Heart right ventricle (tissue), 16 donors: ENCODE results near the gene PAH. TPM values are rescaled to one million over a fixed set of nuclear protein-coding genes. Genes with fewer than 3 reads are reported as not detected.

Experiments
- ATAC-seq, 8 donors: fragments of 200-7000 bp; cut with Tn5 transposase; one replicate each; pipeline ENCODE4 v1.9.1; 2020; ENCODE audit warnings: mild to moderate bottlenecking in 8 of 8, moderate library complexity in 8 of 8, moderate number of reproducible peaks in 1 of 8
- DNase-seq, 2 donors: peaks; one replicate each; pipeline ENCODE4 v3.0.0-alpha.2; 2020
- H3K27ac ChIP-seq, 10 donors: fragments of 200-600 bp; sonication (generic) in 2 of 10; one replicate each; pipeline versions ENCODE4 v1.5.0 to v1.8.0; 2020 to 2022; ENCODE audit warnings: mild to moderate bottlenecking in 3 of 10
- H3K27me3 ChIP-seq, 7 donors: fragments of 200-600 bp; one replicate each; pipeline ENCODE4 v1.8.0; 2021 to 2022; ENCODE audit warnings: mild to moderate bottlenecking in 2 of 7
- H3K36me3 ChIP-seq, 9 donors: fragments of 200-600 bp; sonication (generic) in 1 of 9; one replicate each; pipeline versions ENCODE4 v1.5.0 to v1.8.0; 2020 to 2022; ENCODE audit warnings: mild to moderate bottlenecking in 2 of 9
- H3K4me1 ChIP-seq, 9 donors: fragments of 200-600 bp; sonication (generic) in 1 of 9; one replicate each; pipeline versions ENCODE4 v1.5.0 to v1.8.0; 2020 to 2022; ENCODE audit warnings: mild to moderate bottlenecking in 4 of 9
- H3K4me3 ChIP-seq, 10 donors: fragments of 200-600 bp; sonication (generic) in 2 of 10; one replicate each; pipeline versions ENCODE4 v1.5.0 to v1.8.0; 2020 to 2022; ENCODE audit warnings: mild to moderate bottlenecking in 7 of 10, moderate library complexity in 2 of 10
- H3K9me3 ChIP-seq, 11 donors: fragments of 200-600 bp in 10 of 11; sonication (generic) in 2 of 11; one replicate each; pipeline versions ENCODE4 v1.5.0 to v1.8.0; 2013 to 2022; ENCODE audit warnings: mild to moderate bottlenecking in 2 of 11, control low read depth in 1 of 11, moderate library complexity in 1 of 11
- WGBS, 2 donors: extraction: QIAGEN DNeasy Blood & Tissue Kit; methylation state at CpG; one replicate each; pipeline ENCODE4 v1.1.7; 2013; ENCODE audit warnings: inconsistent platforms in 1 of 2; 5-methylcytosine and 5-hydroxymethylcytosine counted together
- intact Hi-C, 10 donors: fragments of 100-400 bp; cut with DNase I; formaldehyde crosslinking; loops; one replicate each; pipeline versions ENCODE4 v1.11.1 to v1.14.2; 2022
- polyA plus RNA-seq, 2 donors: library from polyadenylated mRNA; stranded (reverse); fragments of 200-250 nt; gene quantifications; one replicate each; pipeline ENCODE4 v1.2.3, GENCODE V29; 2013
- total RNA-seq, 10 donors: library from RNA; stranded (reverse); fragmentation: NEBNext Ultra II Directional in 3 of 10; extraction: Animal tissue kit (Norgen Biotek cat#: 25700) in 3 of 10; gene quantifications; one replicate each; pipeline versions ENCODE4 v1.2.1 to v1.2.4, GENCODE V29; 2021 to 2023
- TF ChIP-seq, protein P1 (sequence below), 9 donors: fragments of 200-600 bp; sonication (generic) in 2 of 9; IDR thresholded peaks; one replicate each; pipeline versions ENCODE4 v1.5.0 to v1.8.0; 2021 to 2022; ENCODE audit warnings: antibody characterized with exemption in 9 of 9, mild to moderate bottlenecking in 5 of 9, moderate library complexity in 1 of 9
- donor health status: Arrhythmogenic right ventricular cardiomyopathy.
- donor health status: ischemic (EF 13 %, LVEDD 7.1; RV severe dilation, severe dysfunction).
- donor health status: healthy with polysubstance abuse.
- donor health status: DM: no; HTN: yes; CAD: no.
- donor health status: DM: no; HTN: no; CAD: no.
- donor health status: ischemic (EF 25% LVEDD 6.9; RV normal size, moderate dysfunction).
- donor health status: ischemic (EF 25% LVEDD 5.7; RV mildly dilated, moderate dysfunction).
- donor health status: healthy.
- donor health status: DM: yes; HTN: yes; CAD: no.
- donor health status: Ischemic cardiomyopathy.
- donor health status: ischemic (EF 35%, LVEDD 5.7; RV mildly dilated, moderate dysfunction).
- donor health status: nonischemic (EF 11% LVEDD 7.7; RV severe dilation, severe dysfunction).
- donor health status: DM: yes; HTN: yes; CAD: no.
- donor health status: PGD.
- donor health status: ischemic (EF 29% LVEDD 5.4; RV normal size, mild dysfunction).
- donor health status: nonischemic (EF 23%, LVEDD 6.1; RV moderate dilation, normal function).

The PAH gene
- total and polyA plus RNA-seq, 12 donors = not detected

DNA sequence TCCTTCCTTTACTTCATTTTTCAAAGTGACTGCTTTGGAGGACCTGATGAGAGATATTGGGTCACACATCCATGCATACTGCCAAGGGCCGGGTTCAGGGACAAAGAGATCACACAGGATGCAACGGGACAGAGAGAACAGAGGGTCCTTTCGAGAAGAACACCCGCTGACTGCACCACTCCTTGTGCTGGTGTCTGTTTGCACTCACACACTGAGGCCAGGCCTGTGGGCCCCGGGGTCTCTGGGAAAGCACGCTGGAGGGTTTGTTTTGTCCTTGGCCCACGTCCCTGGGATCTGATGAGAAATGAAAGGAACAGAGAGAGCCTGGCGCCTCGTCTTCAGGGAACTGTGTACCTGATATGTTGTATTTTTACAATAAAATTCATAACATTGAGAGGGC lies 42.2 kb downstream of the PAH start:
- no peak for DNase-seq
- Histone ChIP-seq H3K27me3 (peaks cover 0 to 4% (median 3%) of the 10 kb centered on the region in 7 donors), H3K4me1 (peaks cover 0 to 6% (median 0%) of the 10 kb centered on the region in 9 donors), H3K9me3 (no peaks in the 10 kb centered on the region), H3K27ac (no peak overlapping the region), H3K36me3 (no peaks in the 10 kb centered on the region), H3K4me3 (no peak overlapping the region)
- intact Hi-C loops = no loop called here
- TF ChIP-seq, protein P1, sequence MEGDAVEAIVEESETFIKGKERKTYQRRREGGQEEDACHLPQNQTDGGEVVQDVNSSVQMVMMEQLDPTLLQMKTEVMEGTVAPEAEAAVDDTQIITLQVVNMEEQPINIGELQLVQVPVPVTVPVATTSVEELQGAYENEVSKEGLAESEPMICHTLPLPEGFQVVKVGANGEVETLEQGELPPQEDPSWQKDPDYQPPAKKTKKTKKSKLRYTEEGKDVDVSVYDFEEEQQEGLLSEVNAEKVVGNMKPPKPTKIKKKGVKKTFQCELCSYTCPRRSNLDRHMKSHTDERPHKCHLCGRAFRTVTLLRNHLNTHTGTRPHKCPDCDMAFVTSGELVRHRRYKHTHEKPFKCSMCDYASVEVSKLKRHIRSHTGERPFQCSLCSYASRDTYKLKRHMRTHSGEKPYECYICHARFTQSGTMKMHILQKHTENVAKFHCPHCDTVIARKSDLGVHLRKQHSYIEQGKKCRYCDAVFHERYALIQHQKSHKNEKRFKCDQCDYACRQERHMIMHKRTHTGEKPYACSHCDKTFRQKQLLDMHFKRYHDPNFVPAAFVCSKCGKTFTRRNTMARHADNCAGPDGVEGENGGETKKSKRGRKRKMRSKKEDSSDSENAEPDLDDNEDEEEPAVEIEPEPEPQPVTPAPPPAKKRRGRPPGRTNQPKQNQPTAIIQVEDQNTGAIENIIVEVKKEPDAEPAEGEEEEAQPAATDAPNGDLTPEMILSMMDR (IDR thresholded peaks at IDR 0.05) = no peak
- peak in 1 of 8 donors; percentile 84 for ATAC-seq
- 53 to 55% methylated on average over 9 of the region's 9 CpGs for WGBS, 2 donors

DNA sequence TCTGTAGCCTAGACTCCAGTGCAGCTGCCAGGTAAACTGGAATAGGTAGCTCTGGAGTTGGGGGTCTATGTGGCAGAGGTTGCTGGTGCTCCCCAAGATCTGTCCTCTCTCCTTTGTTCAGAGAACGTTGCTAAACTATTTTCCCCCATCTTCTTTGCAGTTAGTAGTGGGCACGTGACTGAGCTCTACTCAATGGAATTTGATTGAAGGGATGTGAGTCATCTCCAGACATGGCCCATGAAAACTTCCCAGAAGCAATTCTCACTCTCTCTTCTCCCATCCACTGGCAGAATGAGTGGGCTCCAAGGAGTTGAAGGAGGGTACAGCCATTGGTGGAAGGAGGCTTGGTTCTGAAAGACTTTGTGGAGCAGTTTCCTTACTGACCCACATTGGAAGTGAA lies 44.0 kb downstream of the PAH start:
- Histone ChIP-seq H3K27me3 (no peaks in the 10 kb centered on the region), H3K27ac (no peak overlapping the region), H3K4me1 (peaks cover 0 to 6% (median 0%) of the 10 kb centered on the region in 9 donors), H3K36me3 (no peaks in the 10 kb centered on the region), H3K9me3 (no peaks in the 10 kb centered on the region), H3K4me3 (no peak overlapping the region)
- ATAC-seq = no peak
- 77 to 81% methylated on average over 2 of the region's 2 CpGs for WGBS, 2 donors
- intact Hi-C loops = no loop called here
- TF ChIP-seq, protein P1 (IDR thresholded peaks at IDR 0.05) = no peak
- no peak for DNase-seq

DNA sequence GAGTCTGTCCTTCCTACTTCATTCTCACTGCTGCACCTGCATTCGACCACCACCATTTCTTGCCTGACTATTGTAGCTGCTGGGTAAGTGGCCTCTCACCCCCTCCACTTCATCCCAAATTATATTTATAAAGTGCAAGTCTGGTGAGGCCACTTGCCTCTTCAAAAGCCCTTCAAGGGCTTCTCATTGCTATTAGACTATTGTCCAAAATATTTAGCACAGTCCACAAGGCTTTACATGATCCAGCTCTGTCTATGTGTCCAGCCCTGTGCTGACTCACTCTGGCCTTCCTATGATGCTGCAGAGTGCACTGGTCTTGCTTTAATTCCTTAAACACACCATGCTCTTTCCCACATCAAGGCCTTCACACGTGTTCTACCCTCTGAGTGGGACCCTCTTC lies 46.0 kb downstream of the PAH start:
- H3K4me1 ChIP-seq = peaks cover 0 to 6% (median 0%) of the 10 kb centered on the region in 9 donors
- TF ChIP-seq, protein P1 (IDR thresholded peaks at IDR 0.05) = no peak
- H3K36me3 ChIP-seq = no peaks in the 10 kb centered on the region
- ATAC-seq (no peak), DNase-seq (no peak)
- H3K27me3 ChIP-seq = no peaks in the 10 kb centered on the region
- WGBS, 2 donors = 55 to 63% methylated on average over 2 of the region's 2 CpGs
- no peak overlapping the region for H3K27ac ChIP-seq
- intact Hi-C loops = no loop called here
- H3K4me3 ChIP-seq = no peak overlapping the region
- H3K9me3 ChIP-seq = no peaks in the 10 kb centered on the region

DNA sequence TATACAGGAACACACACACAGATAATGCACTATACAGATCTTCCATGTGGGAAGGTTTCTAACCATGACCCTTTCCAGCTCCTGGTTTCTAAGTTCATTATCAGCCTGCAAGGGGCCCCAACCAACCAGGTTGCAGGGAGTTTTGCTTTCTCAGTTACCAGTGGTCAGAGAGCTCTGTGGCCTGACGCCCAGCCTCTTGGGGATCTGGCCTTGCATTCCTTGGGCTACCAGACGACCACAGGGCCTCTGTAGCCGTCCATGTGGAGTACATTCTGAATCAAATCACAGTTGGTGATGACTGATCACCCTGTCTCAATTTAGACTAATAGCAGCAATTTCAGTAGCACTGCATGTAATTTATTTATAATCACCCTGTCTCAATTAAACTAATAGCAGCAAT lies 47.5 kb downstream of the PAH start:
- Histone ChIP-seq H3K27ac (no peak overlapping the region), H3K9me3 (no peaks in the 10 kb centered on the region), H3K4me1 (peaks cover 0 to 6% (median 0%) of the 10 kb centered on the region in 9 donors), H3K4me3 (no peak overlapping the region), H3K27me3 (no peaks in the 10 kb centered on the region), H3K36me3 (no peaks in the 10 kb centered on the region)
- intact Hi-C loops = no loop called here
- TF ChIP-seq, protein P1 (IDR thresholded peaks at IDR 0.05) = no peak
- WGBS, 2 donors = 23 to 25% methylated on average over 3 of the region's 3 CpGs
- no peak for DNase-seq
- no peak for ATAC-seq
